Loucy (cell line): ENCODE results near the gene PDGFD.

Experiments
- EZH2phosphoT487 ChIP-seq: fragments of 200-600 bp; IDR thresholded peaks from 2 replicates; pipeline ENCODE4 v1.6.1; 2018; ENCODE audit warnings: antibody characterized with exemption, mild to moderate bottlenecking, moderate library complexity, borderline replicate concordance
- TF ChIP-seq, protein P1 (sequence below): fragments of 200-600 bp; sonication (generic); conservative IDR thresholded peaks from 2 replicates; pipeline ENCODE4 v1.5.1; 2014; ENCODE audit warnings: mild to moderate bottlenecking, antibody characterized with exemption, low read length

- TF ChIP-seq, protein P1, sequence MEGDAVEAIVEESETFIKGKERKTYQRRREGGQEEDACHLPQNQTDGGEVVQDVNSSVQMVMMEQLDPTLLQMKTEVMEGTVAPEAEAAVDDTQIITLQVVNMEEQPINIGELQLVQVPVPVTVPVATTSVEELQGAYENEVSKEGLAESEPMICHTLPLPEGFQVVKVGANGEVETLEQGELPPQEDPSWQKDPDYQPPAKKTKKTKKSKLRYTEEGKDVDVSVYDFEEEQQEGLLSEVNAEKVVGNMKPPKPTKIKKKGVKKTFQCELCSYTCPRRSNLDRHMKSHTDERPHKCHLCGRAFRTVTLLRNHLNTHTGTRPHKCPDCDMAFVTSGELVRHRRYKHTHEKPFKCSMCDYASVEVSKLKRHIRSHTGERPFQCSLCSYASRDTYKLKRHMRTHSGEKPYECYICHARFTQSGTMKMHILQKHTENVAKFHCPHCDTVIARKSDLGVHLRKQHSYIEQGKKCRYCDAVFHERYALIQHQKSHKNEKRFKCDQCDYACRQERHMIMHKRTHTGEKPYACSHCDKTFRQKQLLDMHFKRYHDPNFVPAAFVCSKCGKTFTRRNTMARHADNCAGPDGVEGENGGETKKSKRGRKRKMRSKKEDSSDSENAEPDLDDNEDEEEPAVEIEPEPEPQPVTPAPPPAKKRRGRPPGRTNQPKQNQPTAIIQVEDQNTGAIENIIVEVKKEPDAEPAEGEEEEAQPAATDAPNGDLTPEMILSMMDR, result no peak
- TF ChIP-seq EZH2phosphoT487, result no peak
These were observed 17.0 kb downstream of the PDGFD start for GRCh38 chr11:104146943-104147342.
